Measurements from ENCODE around the gene RUNX1.

GRCh38 chr21:34925597-34925996, 123.5 kb downstream of the RUNX1 start:
- no peak for TF ChIP-seq POLR2A (IDR thresholded peaks at IDR 0.05; ENCODE audit: low read length)
- TF ChIP-seq GATA1 (IDR thresholded peaks at IDR 0.05; ENCODE audit: low read depth, low read length): no peak

All from erythroblast (primary cell).